ENCODE data around the gene SLPI.

DNA sequence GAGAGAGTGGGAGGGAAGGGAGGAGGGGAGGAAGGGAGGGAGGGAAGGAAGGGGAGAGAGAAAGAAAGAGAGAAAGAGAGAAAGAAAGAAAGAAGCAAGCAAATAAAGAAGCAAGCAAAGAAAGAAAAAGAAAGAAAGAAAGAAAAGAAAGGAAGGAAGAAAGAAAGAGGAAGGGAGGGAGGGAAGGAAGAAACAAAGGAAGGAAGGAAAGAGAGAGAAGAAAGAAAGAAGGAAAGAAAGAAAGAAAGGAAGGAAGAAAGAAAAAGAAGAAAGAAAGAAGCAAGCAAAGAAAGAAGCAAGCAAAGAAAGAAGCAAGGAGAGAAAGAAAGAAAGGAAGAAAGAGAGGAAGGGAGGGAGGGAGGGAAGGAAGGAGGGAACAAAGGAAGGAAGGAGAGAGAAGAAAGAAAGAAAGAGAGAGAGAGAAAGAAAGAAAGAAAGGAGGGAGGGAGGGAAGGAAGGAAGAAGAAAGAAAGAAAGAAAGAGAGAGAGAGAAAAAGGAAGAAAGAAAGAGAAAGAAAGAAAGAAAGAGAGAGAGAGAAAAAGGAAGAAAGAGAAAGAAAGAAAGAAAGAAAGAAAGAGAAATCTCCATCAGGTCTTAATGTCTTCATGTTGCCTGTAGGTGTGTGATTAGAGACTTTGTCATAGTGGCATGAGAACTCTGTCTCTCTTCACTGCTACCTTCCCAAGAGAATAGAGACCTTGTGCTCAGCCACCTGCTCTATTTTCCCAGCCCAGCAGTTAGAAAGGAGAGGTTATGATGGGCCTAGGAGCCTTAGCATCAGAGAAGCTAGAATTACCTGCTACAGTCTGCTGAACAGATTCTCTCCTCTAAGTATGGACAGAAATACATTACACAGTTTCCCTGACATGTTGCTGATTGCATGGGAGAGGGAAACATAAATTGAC lies 42.5 kb downstream of the SLPI start:
- TF ChIP-seq POLR2AphosphoS5 (IDR thresholded peaks at IDR 0.05; ENCODE audit: borderline replicate concordance, low read depth, low read length) (no peak), EZH2 (IDR thresholded peaks at IDR 0.05) (no peak)
